Uterus (tissue), 4 donors: Measurements from ENCODE around the gene KCNMA1. TPM values are rescaled to one million over a fixed set of nuclear protein-coding genes. Genes with fewer than 3 reads are reported as not detected.

ENCODE experiments used
- DNase-seq, 2 donors: peaks; one replicate each; pipeline ENCODE4 v3.0.0-alpha.2; 2019 to 2020
- H3K27ac ChIP-seq, 2 donors: fragments of 200-600 bp; sonication (generic); 1 replicate in 1 of 2; 2 replicates in 1 of 2; pipeline ENCODE4 v1.5.1; 2016 to 2018
- H3K27me3 ChIP-seq, 2 donors: fragments of 200-600 bp; sonication (generic); one replicate each; pipeline ENCODE4 v1.5.1; 2018 to 2019; ENCODE audit warnings: control low read depth in 1 of 2
- H3K36me3 ChIP-seq, 2 donors: fragments of 200-600 bp; sonication (generic); one replicate each; pipeline ENCODE4 v1.5.1; 2019; ENCODE audit warnings: control low read depth in 1 of 2
- H3K4me1 ChIP-seq, 2 donors: fragments of 200-600 bp; sonication (generic); one replicate each; pipeline ENCODE4 v1.5.1; 2018 to 2019; ENCODE audit warnings: control low read depth in 1 of 2
- H3K4me3 ChIP-seq, 2 donors: fragments of 200-600 bp; sonication (generic); 1 replicate in 1 of 2; 2 replicates in 1 of 2; pipeline ENCODE4 v1.5.1; 2018 to 2019; ENCODE audit warnings: mild to moderate bottlenecking in 1 of 2
- H3K9me3 ChIP-seq, 2 donors: fragments of 200-600 bp; sonication (generic); one replicate each; pipeline ENCODE4 v1.5.1; 2019; ENCODE audit warnings: control low read depth in 1 of 2
- POLR2A ChIP-seq, 2 donors: fragments of 450-650 bp; IDR thresholded peaks; one replicate each; pipeline ENCODE4 v1.6.1; 2016; ENCODE audit warnings: antibody characterized with exemption in 2 of 2, mild to moderate bottlenecking in 1 of 2, moderate library complexity in 1 of 2
- intact Hi-C: fragments of 100-400 bp; cut with DNase I; formaldehyde crosslinking; loops from one replicate; pipeline ENCODE4 v1.15.1; 2023; ENCODE audit warnings: low total_unique reads
- total RNA-seq, 4 donors: library from RNA; depleted of rRNA in 3 of 4; stranded (reverse); fragments of >200 nt in 3 of 4; gene quantifications; one replicate each; pipeline versions ENCODE4 v1.1.0 to v1.2.4, GENCODE V29; 2014 to 2023
- TF ChIP-seq, protein P1 (sequence below), 4 experiments: fragments of 200-600 bp in 2 of 4; fragments of 450-650 bp in 2 of 4; sonication (generic) in 2 of 4; IDR thresholded peaks; one replicate each; pipeline ENCODE4 v1.5.1; 2016 to 2019; ENCODE audit warnings: antibody characterized with exemption in 4 of 4, mild to moderate bottlenecking in 2 of 4, moderate library complexity in 1 of 4
- donor health status: DM: yes; HTN: yes; CAD: no.

KCNMA1 gene
- total RNA-seq, 4 donors from 2014 or later, result 86.2 to 236 (median 164) TPM

- TF ChIP-seq POLR2A (IDR thresholded peaks at IDR 0.05), result no peak
- TF ChIP-seq, protein P1, sequence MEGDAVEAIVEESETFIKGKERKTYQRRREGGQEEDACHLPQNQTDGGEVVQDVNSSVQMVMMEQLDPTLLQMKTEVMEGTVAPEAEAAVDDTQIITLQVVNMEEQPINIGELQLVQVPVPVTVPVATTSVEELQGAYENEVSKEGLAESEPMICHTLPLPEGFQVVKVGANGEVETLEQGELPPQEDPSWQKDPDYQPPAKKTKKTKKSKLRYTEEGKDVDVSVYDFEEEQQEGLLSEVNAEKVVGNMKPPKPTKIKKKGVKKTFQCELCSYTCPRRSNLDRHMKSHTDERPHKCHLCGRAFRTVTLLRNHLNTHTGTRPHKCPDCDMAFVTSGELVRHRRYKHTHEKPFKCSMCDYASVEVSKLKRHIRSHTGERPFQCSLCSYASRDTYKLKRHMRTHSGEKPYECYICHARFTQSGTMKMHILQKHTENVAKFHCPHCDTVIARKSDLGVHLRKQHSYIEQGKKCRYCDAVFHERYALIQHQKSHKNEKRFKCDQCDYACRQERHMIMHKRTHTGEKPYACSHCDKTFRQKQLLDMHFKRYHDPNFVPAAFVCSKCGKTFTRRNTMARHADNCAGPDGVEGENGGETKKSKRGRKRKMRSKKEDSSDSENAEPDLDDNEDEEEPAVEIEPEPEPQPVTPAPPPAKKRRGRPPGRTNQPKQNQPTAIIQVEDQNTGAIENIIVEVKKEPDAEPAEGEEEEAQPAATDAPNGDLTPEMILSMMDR (IDR thresholded peaks at IDR 0.05), result no peak
- intact Hi-C loops, result no loop called here
- H3K4me1 ChIP-seq, result peaks cover 0 to 6% of the 10 kb centered on the region in 2 donors
- DNase-seq, result no peak
- peak overlapping the region; percentile 69 to 78 for H3K27ac ChIP-seq
- H3K27me3 ChIP-seq, result no peaks in the 10 kb centered on the region
- no peaks in the 10 kb centered on the region for H3K36me3 ChIP-seq
- no peaks in the 10 kb centered on the region for H3K9me3 ChIP-seq
- H3K4me3 ChIP-seq, result no peak overlapping the region
These were observed 232.8 kb downstream of the KCNMA1 start for GRCh38 chr10:77404810-77405209.

DNA sequence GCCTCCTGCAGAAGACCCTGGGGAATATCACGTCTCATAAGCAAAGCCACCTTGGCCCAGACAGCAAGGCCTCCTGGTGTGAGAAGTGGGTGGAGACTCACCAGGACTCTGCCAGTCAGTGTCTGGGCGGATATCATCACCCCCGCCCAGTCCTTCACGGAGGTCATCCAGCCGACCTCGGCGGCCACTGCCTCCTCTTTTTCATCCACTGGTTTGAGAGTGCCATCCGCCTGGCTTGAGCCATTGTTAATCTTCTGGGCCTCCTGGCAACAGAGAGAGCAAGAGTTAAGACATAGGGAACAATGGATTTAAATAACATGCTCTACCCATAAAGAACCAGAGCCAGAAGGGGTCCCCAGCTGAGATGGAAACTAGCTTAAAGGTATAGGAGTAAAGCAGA is 233.8 kb downstream of the KCNMA1 start:
- no peaks in the 10 kb centered on the region for H3K36me3 ChIP-seq
- H3K27me3 ChIP-seq, result no peaks in the 10 kb centered on the region
- DNase-seq, result no peak
- H3K27ac ChIP-seq, result no peak overlapping the region
- TF ChIP-seq, protein P1 (IDR thresholded peaks at IDR 0.05), result no peak
- TF ChIP-seq POLR2A (IDR thresholded peaks at IDR 0.05), result no peak
- H3K4me1 ChIP-seq, result peaks cover 0 to 6% of the 10 kb centered on the region in 2 donors
- intact Hi-C loops, result no loop called here
- no peak overlapping the region for H3K4me3 ChIP-seq
- H3K9me3 ChIP-seq, result no peaks in the 10 kb centered on the region

DNA sequence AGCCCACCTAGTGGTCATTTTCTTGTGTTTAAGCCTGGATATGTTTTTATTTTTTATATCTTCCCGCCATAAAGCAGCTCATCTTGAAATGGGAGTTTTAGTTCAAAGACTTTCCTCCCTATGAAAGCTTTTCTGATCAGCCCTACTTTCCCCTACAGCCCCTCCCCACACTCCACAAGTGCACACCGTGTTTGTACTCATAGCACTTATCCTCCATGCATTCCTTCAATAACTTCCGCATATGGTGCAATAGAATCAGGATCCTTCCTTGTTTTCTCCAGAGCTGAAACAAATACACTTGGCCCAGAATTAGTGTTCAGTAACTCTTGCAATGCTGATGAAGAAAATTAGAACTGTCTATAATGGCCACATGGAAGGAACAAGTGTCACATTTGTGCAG is 235.9 kb downstream of the KCNMA1 start:
- Histone ChIP-seq H3K36me3 (no peaks in the 10 kb centered on the region), H3K27ac (no peak overlapping the region), H3K4me1 (peaks cover 0 to 6% of the 10 kb centered on the region in 2 donors), H3K27me3 (no peaks in the 10 kb centered on the region), H3K4me3 (no peak overlapping the region), H3K9me3 (no peaks in the 10 kb centered on the region)
- intact Hi-C loops, result no loop called here
- no peak for DNase-seq
- TF ChIP-seq POLR2A (IDR thresholded peaks at IDR 0.05), result no peak
- TF ChIP-seq, protein P1 (IDR thresholded peaks at IDR 0.05), result no peak

- DNase-seq, result no peak
- TF ChIP-seq POLR2A (IDR thresholded peaks at IDR 0.05), result no peak
- TF ChIP-seq, protein P1 (IDR thresholded peaks at IDR 0.05), result no peak
- Histone ChIP-seq H3K4me1 (no peaks in the 10 kb centered on the region), H3K27ac (no peak overlapping the region), H3K9me3 (no peaks in the 10 kb centered on the region), H3K4me3 (no peak overlapping the region), H3K36me3 (no peaks in the 10 kb centered on the region), H3K27me3 (no peaks in the 10 kb centered on the region)
- intact Hi-C loops, result no loop called here
These were observed 237.6 kb downstream of the KCNMA1 start for GRCh38 chr10:77400033-77400432.

DNA sequence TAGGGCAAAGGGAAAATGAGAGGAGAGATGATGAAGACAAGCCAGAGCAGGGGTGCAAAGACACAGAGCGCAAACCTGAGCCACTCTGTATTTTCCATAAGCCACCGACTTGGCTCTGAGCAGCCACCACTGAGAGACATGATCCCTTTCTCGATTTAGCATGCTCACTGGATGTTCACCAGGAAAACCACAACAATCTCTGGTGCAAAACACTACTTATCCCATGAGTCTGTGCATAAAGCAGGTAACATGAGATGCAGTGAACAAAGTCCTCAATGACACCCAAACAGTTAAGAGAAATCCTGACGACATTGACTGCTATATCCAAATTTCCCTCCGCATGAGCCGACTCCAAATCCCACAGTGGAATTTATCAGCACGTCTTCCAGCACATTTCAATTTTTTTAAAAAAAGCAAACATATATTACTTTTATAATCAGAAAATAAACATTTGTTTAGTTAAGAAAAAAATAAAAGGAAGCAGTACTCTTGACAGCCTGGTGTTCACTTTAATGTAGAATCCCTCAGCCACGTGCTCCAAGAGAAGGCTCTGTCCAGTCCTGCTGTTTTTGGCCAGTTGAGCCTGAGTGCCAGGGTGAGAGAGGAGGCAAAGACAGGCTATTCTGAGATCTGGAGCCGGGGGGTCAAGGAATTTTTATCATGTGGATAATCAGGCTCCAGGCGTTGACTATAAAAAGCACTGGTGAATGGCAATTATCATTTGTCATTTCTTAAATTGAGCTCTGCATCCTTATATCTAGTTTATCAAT is 238.4 kb downstream of the KCNMA1 start:
- DNase-seq, result no peak
- Histone ChIP-seq H3K4me1 (no peaks in the 10 kb centered on the region), H3K4me3 (no peak overlapping the region), H3K27ac (peak overlapping the region; percentile 10 to 11), H3K27me3 (no peaks in the 10 kb centered on the region), H3K9me3 (no peaks in the 10 kb centered on the region), H3K36me3 (no peaks in the 10 kb centered on the region)
- intact Hi-C loops, result loop anchor here (10.0 kb wide), 1 partner anchor 236 kb away; the partner anchor contains the start of gene KCNMA1
- TF ChIP-seq POLR2A (IDR thresholded peaks at IDR 0.05), result no peak
- TF ChIP-seq, protein P1 (IDR thresholded peaks at IDR 0.05), result no peak
